Measurements from ENCODE around the gene EPPIN. TPM values are rescaled to one million over a fixed set of nuclear protein-coding genes. Genes with fewer than 3 reads are reported as not detected.

Gene EPPIN
- total and polyA plus RNA-seq, 2 donors (not counting 1 experiment from before 2014, with no cell fraction given): not detected

DNA sequence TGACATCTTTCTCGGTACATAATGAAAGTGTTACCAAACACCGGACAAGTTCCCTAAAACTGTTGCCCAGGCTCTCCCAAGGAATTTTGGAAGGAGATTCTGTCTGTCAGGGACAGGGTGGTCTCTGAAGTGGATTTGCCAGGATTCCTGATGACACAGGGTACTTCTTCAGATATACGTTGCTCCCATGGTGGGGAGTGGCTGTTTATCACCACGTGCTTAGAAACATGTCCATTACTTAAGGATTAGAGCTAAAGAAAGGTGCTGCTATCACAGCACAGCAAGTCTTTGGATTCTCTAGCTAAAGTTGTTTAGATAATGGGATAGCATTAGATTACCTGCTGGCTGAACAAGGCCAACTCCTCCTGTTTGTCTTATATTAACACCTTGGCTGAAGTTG, 38.1 kb downstream of the EPPIN start:
- 96% methylated on average over 4 of the region's 4 CpGs for WGBS (ENCODE audit: insufficient coverage)

GRCh38 chr20:45508068-45508886, 38.9 kb downstream of the EPPIN start:
- no peak overlapping the region for H3K4me3 ChIP-seq (ENCODE audit: control extremely low read depth in 1 of 5, extremely low read depth in 1 of 5, insufficient read depth in 1 of 5, low read depth in 2 of 5, low read length in 4 of 5)
- ChIA-PET CTCF (no interaction called here), POLR2A (no interaction called here)
- Mint-ChIP-seq H3K27ac (no peak overlapping the region), H3K27me3 (peaks cover 39% of the 10 kb centered on the region), H3K4me3 (no peak overlapping the region), H3K4me1 (peaks cover 13% of the 10 kb centered on the region), H3K9me3 (ENCODE audit: insufficient read depth) (no peaks in the 10 kb centered on the region)
- H3K9me3 ChIP-seq (ENCODE audit: control extremely low read depth in 1 of 3, control insufficient read depth in 2 of 3, insufficient read depth in 1 of 3, low read length in 2 of 3): no peaks in the 10 kb centered on the region
- H3K27me3 ChIP-seq (replicated peaks in 1 of 4; ENCODE audit: control extremely low read depth in 1 of 4, control insufficient read depth in 3 of 4, insufficient read depth in 4 of 4, low read length in 3 of 4): peaks cover 0 to 18% (median 6%) of the 10 kb centered on the region in 4 experiments
- H3K9ac ChIP-seq (ENCODE audit: low read length): no peak overlapping the region
- no peak overlapping the region for H2AFZ ChIP-seq (ENCODE audit: insufficient read depth, low read depth, low read length, poor library complexity, severe bottlenecking)
- H3K4me2 ChIP-seq (replicated peaks; ENCODE audit: low read depth, low read length, poor library complexity, severe bottlenecking): no peak overlapping the region
- no peak overlapping the region for H3K27ac ChIP-seq (ENCODE audit: low read length in 2 of 2)
- no peaks in the 10 kb centered on the region for H4K20me1 ChIP-seq (ENCODE audit: control insufficient read depth, insufficient read depth, low read length, poor library complexity, severe bottlenecking)
- ATAC-seq (ENCODE audit: low read depth) (no peak), DNase-seq (no peak)
- no peaks in the 10 kb centered on the region for H3K36me3 ChIP-seq (replicated peaks in 1 of 2; ENCODE audit: control extremely low read depth in 1 of 2, control insufficient read depth in 1 of 2, extremely low read depth in 1 of 2, insufficient read depth in 2 of 2, low read length in 1 of 2)
- H3K4me1 ChIP-seq (ENCODE audit: control insufficient read depth in 2 of 2, insufficient read depth in 2 of 2, low read length in 2 of 2): no peaks in the 10 kb centered on the region
- no peaks in the 10 kb centered on the region for H3K79me2 ChIP-seq (ENCODE audit: control insufficient read depth, insufficient read depth, low read length)
- WGBS (ENCODE audit: insufficient coverage): 78% methylated on average over 5 of the region's 7 CpGs
- no peak for TF ChIP-seq EZH2 (IDR thresholded peaks at IDR 0.05; ENCODE audit: borderline replicate concordance, insufficient read depth, low read depth, low read length, poor library complexity, severe bottlenecking)
- TF ChIP-seq, protein P1, sequence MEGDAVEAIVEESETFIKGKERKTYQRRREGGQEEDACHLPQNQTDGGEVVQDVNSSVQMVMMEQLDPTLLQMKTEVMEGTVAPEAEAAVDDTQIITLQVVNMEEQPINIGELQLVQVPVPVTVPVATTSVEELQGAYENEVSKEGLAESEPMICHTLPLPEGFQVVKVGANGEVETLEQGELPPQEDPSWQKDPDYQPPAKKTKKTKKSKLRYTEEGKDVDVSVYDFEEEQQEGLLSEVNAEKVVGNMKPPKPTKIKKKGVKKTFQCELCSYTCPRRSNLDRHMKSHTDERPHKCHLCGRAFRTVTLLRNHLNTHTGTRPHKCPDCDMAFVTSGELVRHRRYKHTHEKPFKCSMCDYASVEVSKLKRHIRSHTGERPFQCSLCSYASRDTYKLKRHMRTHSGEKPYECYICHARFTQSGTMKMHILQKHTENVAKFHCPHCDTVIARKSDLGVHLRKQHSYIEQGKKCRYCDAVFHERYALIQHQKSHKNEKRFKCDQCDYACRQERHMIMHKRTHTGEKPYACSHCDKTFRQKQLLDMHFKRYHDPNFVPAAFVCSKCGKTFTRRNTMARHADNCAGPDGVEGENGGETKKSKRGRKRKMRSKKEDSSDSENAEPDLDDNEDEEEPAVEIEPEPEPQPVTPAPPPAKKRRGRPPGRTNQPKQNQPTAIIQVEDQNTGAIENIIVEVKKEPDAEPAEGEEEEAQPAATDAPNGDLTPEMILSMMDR (IDR thresholded peaks at IDR 0.05): no peak
- intact Hi-C loops (cut with micrococcal nuclease): no loop called here

More for the DNA sequence above, 38.1 kb downstream of the EPPIN start:
- ATAC-seq (ENCODE audit: low read depth): no peak
- H3K36me3 ChIP-seq (replicated peaks in 1 of 2; ENCODE audit: control extremely low read depth in 1 of 2, control insufficient read depth in 1 of 2, extremely low read depth in 1 of 2, insufficient read depth in 2 of 2, low read length in 1 of 2): no peaks in the 10 kb centered on the region
- H4K20me1 ChIP-seq (ENCODE audit: control insufficient read depth, insufficient read depth, low read length, poor library complexity, severe bottlenecking): no peaks in the 10 kb centered on the region
- TF ChIP-seq, protein P1 (IDR thresholded peaks at IDR 0.05): no peak
- no peak for TF ChIP-seq EZH2 (IDR thresholded peaks at IDR 0.05; ENCODE audit: borderline replicate concordance, insufficient read depth, low read depth, low read length, poor library complexity, severe bottlenecking)
- no peaks in the 10 kb centered on the region for H3K79me2 ChIP-seq (ENCODE audit: control insufficient read depth, insufficient read depth, low read length)
- H3K9me3 Mint-ChIP-seq (ENCODE audit: insufficient read depth): no peaks in the 10 kb centered on the region
- ChIA-PET POLR2A (no interaction called here), CTCF (no interaction called here)
- H3K4me1 ChIP-seq (ENCODE audit: control insufficient read depth in 2 of 2, insufficient read depth in 2 of 2, low read length in 2 of 2): no peaks in the 10 kb centered on the region
- no peak overlapping the region for H3K4me3 Mint-ChIP-seq
- H3K27me3 ChIP-seq (replicated peaks in 1 of 4; ENCODE audit: control extremely low read depth in 1 of 4, control insufficient read depth in 3 of 4, insufficient read depth in 4 of 4, low read length in 3 of 4): peaks cover 0 to 19% (median 6%) of the 10 kb centered on the region in 4 experiments
- intact Hi-C loops (cut with micrococcal nuclease): no loop called here
- no peak overlapping the region for H3K4me3 ChIP-seq (ENCODE audit: control extremely low read depth in 1 of 5, extremely low read depth in 1 of 5, insufficient read depth in 1 of 5, low read depth in 2 of 5, low read length in 4 of 5)
- no peak overlapping the region for H3K9ac ChIP-seq (ENCODE audit: low read length)
- peaks cover 37% of the 10 kb centered on the region for H3K27me3 Mint-ChIP-seq
- no peak overlapping the region for H3K27ac ChIP-seq (ENCODE audit: low read length in 2 of 2)
- H3K4me2 ChIP-seq (replicated peaks; ENCODE audit: low read depth, low read length, poor library complexity, severe bottlenecking): no peak overlapping the region
- no peak overlapping the region for H3K27ac Mint-ChIP-seq
- H3K9me3 ChIP-seq (ENCODE audit: control extremely low read depth in 1 of 3, control insufficient read depth in 2 of 3, insufficient read depth in 1 of 3, low read length in 2 of 3): no peaks in the 10 kb centered on the region
- H3K4me1 Mint-ChIP-seq: peaks cover 13% of the 10 kb centered on the region
- DNase-seq: no peak
- no peak overlapping the region for H2AFZ ChIP-seq (ENCODE audit: insufficient read depth, low read depth, low read length, poor library complexity, severe bottlenecking)

Measured in B cell (primary cell).